K562 treated with DMSO at 1 percent for 4 hours (cell line): ENCODE measurements around the gene GAREM2. TPM values are rescaled to one million over a fixed set of nuclear protein-coding genes. Genes with fewer than 3 reads are reported as not detected.

Experiments used
- total RNA-seq: library from RNA; unstranded; fragments of 300-600 nt; gene quantifications from 2 replicates; pipeline ENCODE4 v1.2.3, GENCODE V29; 2022; ENCODE audit not compliant: insufficient read depth

GAREM2 gene
- 9.5 and 22.1 TPM in 2 replicates for total RNA-seq

DNA sequence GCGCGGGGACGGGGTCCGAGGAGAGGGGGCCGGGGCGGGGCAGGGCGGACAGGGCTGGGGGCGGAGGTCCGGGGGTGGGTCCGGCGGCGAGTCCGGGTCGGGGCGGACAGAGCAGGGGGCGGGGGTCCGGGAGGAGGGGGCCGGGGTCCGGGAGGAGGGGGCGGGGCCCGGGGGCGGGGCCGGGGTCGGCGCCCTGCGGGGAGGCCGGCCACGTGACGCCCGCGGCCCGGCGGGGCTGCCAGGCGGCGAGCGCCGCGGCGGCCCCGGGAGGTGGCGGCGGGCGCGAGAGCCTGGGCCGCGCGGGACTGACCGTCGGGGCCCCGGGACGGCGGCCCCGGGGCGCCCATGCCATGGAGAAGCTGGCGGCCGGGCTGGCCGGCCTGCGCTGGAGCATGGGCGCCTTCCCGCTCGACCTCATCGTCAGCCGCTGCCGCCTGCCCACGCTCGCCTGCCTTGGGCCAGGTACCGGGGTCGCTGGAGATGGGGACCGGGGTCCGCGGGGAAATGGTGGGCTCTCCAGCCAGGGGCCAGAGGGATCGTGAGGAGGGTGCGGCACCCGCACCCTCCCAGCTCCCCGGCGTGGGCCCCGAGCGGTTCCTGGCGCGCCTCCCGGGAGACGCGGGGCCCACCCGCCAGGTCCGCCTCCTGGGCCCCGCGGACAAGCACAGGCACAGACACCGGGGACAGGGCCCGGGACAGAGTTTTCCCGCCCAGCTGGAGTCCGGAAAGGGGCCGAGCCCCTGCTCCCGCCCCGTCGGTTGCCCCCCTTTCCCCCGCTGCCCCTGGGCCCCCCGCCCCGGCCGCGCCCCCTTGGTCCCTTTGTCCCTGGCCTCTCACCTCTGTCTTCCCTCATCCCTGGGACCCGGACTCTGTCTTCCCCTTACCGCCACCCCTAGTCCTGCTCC lies at the start of gene GAREM2:
Gene GAREM2, plus strand, starts transcription at position 218 of the 905 bp plus-strand sequence. Its CDS starts 133 bp downstream, at position 351.

Other genes with a start within 250 kb of the GAREM2 start
- gene KIF3C, start 190.6 kb upstream of the GAREM2 start, total RNA-seq: 6.8 and 6.9 TPM in 2 replicates
- 90.0 and 109 TPM in 2 replicates for gene RAB10, start 139.0 kb upstream of the GAREM2 start, total RNA-seq
- 232 and 253 TPM in 2 replicates for gene HADHA, start 71.5 kb downstream of the GAREM2 start, total RNA-seq
- gene HADHB, start 71.9 kb downstream of the GAREM2 start, total RNA-seq: 82.1 and 82.2 TPM in 2 replicates
- 5.2 and 7.1 TPM in 2 replicates for gene SELENOI, start 173.1 kb downstream of the GAREM2 start, total RNA-seq
- not detected in 2 replicates for gene ADGRF3, start 173.7 kb downstream of the GAREM2 start, total RNA-seq
- gene DRC1, start 228.8 kb downstream of the GAREM2 start, total RNA-seq: not detected in 2 replicates